NOMO-1 treated with dmso at 0.1 percent for 144 hours (cell line): Measurements from ENCODE around the gene FRG2.
"Not testable (repeated sequence)": the region's sequence is repeated elsewhere in the genome, so short reads cannot be mapped to it uniquely, and the experiment has no call there.

Source experiments
- DNase-seq: peaks from one replicate; lab custom pipeline; 2025; ENCODE audit not compliant: unreplicated experiment; lab: John Stamatoyannopoulos, UW

FRG2 gene

GRCh38 chr4:190027156-190027555 lies at the start of gene FRG2:
Gene FRG2, minus strand, starts transcription at chr4:190027256. Its CDS starts 52 bp downstream, at chr4:190027204.
- DNase-seq = not testable (repeated sequence)

GRCh38 chr4:190068351-190068750 lies 41.3 kb upstream of the FRG2 start:
- not testable (repeated sequence) for DNase-seq

GRCh38 chr4:190064805-190065204 lies 37.7 kb upstream of the FRG2 start:
- DNase-seq = not testable (repeated sequence)

- DNase-seq = not testable (repeated sequence)
Measured at GRCh38 chr4:190064342-190064741, 37.3 kb upstream of the FRG2 start, which contains the start of gene DBET. Gene DBET, plus strand, starts transcription at chr4:190064502.

GRCh38 chr4:190058997-190059396 lies 31.9 kb upstream of the FRG2 start:
- DNase-seq = not testable (repeated sequence)

GRCh38 chr4:190049378-190050239 lies 22.6 kb upstream of the FRG2 start:
- DNase-seq = not testable (repeated sequence)

GRCh38 chr4:190047627-190048026 lies 20.6 kb upstream of the FRG2 start:
- not testable (repeated sequence) for DNase-seq

GRCh38 chr4:190040873-190041272 lies 13.8 kb upstream of the FRG2 start:
- not testable (repeated sequence) for DNase-seq

- not testable (repeated sequence) for DNase-seq
Measured at GRCh38 chr4:190037704-190038388, 10.8 kb upstream of the FRG2 start.

- DNase-seq = not testable (repeated sequence)
Measured at GRCh38 chr4:190031264-190031663, 4.2 kb upstream of the FRG2 start.

- not testable (repeated sequence) for DNase-seq
Measured at GRCh38 chr4:190022614-190023281, 4.3 kb downstream of the FRG2 start.

GRCh38 chr4:190021973-190022372 lies 5.1 kb downstream of the FRG2 start:
- not testable (repeated sequence) for DNase-seq

GRCh38 chr4:190020790-190021717 lies 6.0 kb downstream of the FRG2 start:
- no peak for DNase-seq

GRCh38 chr4:190019859-190020463 lies 7.1 kb downstream of the FRG2 start:
- DNase-seq = not testable (repeated sequence)

- DNase-seq = no peak
Measured at GRCh38 chr4:190019023-190019858, 7.8 kb downstream of the FRG2 start.

GRCh38 chr4:190018201-190018920 lies 8.7 kb downstream of the FRG2 start:
- no peak for DNase-seq

GRCh38 chr4:190017357-190018200 lies 9.5 kb downstream of the FRG2 start:
- no peak for DNase-seq
